NCI-H2081 (cell line): ENCODE results near the gene IZUMO4.

Experiments used
- DNase-seq, 2 experiments: peaks; one replicate each; lab custom pipeline; 2025; lab: John Stamatoyannopoulos, UW

The IZUMO4 gene

GRCh38 chr19:2059422-2060201, 37.1 kb upstream of the IZUMO4 start:
- no peak for DNase-seq

DNA sequence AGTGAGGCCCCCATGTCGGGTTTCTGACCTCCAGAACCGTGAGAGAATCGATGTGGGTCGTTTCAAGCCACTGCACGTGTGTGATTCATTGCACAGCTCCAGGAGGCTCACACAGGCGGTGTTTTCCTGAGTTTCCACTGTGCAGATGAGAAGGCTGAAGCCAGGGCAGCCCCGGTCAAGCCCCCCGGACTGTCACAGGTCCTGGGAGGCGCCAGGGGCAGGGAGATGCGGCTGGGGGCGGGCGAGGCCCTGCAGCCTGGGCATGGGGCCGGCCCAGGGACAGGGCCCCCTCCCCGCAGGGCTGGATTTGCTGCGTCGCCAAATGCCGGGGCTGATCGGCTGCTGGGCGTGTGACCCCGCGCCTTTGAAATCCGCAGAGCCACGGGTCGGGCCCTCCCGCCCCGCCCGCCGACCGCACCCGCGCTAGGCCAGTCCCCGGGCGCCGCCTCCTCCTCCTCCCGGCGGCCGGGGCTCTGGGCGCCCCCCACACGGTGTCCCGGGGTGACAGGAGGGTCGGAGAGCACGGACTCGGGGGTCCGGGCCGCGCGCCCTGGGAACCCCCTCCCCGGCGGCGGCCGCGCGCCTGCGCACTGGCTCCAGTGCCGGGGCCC, 35.7 kb upstream of the IZUMO4 start:
- peak in 1 of 2 experiments; percentile 51 for DNase-seq

- DNase-seq, result peak; percentile 98 to 99
Observed at GRCh38 chr19:2061495-2062388, 35.0 kb upstream of the IZUMO4 start.

DNA sequence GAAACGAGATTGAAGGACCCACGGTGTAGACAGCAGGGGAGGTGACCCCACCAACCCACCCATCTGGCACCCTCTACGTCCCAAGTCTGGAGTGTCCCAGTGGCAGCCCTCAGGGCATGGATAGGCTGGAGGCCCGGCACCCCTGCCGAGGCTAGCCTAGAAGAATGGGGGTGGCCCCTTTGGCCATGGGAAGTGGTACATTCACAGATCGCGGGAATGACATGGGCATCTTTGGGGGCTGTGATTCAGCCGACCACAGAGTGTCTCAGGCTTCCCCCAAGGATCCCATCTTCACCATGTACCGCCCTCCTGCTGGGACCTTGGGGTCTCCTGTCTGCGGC, 34.4 kb upstream of the IZUMO4 start:
- DNase-seq, result no peak

DNA sequence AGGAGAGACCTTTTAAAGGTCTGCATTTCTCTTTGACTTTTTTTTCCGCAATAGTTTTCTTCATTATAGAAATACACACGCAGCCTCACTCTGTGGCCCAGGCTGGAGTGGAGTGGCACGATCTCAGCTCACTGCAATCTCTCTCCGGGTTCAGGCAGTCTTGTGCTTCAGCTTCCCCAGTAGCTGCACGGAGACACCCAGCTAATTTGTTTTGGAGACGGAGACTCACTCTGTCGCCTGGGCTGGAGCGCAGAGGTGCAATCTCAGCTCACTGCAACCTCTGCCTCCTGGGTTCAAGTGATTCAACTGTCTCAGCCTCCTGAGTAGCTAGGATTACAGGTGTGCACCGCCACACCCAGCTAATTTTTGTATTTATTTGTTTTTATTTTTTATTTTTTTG, 33.9 kb upstream of the IZUMO4 start:
- no peak for DNase-seq

GRCh38 chr19:2063824-2064223, 32.9 kb upstream of the IZUMO4 start:
- DNase-seq, result no peak

DNA sequence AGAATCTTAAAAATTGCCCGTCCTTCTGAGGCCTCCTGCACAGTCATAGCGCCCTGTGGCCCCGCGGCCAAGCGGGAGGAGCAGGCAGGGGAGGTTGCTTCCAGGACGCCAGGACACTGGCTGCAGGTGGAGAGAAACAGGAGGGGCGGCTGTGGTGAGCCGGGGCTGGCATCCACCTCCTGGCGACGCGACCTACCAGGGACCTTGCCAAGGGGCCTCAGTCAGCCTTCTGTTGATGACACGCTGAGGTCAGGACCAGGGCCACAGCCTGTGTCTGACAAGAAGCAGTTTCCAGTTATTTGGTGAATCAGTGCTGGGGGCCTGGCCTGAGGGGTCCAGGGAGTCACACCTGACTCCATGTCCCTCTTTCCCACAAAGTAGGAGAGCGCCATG, 32.3 kb upstream of the IZUMO4 start:
- DNase-seq, result no peak

DNA sequence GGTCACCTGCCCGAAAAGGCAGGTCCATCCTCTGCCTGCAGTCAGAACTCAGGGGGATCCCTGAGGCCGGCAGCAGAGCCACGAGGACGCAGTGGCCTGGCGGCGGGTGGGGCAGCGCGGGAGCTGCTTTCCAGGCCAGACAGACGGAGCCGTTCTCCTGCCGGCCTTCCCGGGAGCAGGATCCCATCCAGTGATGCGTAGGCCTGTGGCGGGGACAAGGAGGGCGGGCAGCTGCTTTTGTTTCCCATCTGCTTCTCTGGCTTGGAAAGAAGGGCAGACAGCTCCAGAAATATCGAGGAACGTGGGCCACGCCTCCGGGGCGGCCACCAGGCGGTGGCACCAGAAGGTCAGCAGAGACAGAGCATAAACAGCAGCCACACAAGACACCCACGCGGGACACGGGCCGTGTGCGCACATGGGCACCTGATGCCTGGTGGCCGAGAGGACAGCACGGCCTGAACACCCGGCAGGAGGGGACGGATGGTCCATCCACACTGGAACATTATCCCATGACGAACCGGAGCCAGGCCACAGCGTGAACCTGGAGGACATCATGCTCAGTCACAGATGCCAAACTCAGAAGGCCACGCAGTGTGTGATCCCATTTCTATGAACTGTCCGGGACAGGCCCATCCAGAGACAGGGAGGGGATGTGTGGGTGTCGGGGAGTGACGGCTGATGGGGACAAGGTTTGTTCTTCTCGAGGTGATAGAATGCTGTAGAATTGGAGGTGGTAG, 31.8 kb upstream of the IZUMO4 start:
- no peak for DNase-seq

DNA sequence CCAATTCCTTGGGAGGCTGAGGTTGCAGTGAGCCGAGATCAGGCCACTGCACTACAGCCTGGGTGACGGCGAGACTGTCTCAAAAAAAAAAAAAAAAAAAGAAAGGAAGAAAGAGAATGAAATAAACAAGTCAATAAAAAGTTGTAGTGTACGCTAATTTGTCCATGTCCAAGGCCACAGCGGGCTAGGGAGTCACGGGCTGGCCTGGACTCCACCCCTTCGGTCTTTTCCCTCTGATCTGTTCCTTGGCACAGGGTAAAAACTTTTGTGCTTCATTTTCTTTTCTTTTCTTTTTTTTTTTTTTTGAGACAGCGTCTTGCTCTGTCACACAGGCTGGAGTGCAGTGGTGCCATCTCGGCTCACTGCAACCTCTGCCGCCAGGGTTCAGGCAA, 26.3 kb upstream of the IZUMO4 start:
- no peak for DNase-seq

DNA sequence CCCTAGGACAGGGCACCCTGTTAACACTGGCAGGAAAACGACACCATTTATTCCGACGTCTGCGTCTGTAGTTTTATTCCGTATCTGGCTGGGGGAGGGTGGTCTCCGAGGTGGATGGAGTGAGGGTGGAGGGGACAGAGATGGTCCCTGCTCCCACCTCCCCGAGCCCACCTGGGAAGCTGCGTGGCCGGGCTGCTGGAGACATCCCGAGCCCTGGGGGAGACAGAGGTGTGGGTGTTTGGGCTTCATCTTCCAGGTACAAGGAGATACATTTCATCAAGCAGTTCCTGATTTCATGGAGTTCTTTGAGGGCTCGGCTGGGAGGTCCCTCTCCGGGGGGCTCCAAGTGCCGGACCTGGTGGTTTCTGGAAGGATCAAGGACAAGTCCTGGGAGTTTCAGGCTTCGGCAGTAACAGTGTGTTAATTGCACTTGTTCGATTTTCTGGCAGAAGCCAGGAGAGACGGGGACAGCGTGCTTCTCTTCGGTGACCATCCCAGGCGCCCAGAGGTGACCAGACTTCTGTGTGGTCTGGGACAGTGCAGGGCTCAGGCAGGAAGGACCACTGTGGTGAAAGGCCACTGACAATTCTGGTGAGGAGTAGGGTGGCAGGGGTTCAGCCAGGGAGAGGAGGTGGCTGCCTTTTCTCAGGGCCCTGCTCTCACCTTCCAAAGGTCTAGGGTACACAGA, 25.6 kb upstream of the IZUMO4 start:
- no peak for DNase-seq

GRCh38 chr19:2072757-2073551, 23.8 kb upstream of the IZUMO4 start:
- DNase-seq, result no peak

DNA sequence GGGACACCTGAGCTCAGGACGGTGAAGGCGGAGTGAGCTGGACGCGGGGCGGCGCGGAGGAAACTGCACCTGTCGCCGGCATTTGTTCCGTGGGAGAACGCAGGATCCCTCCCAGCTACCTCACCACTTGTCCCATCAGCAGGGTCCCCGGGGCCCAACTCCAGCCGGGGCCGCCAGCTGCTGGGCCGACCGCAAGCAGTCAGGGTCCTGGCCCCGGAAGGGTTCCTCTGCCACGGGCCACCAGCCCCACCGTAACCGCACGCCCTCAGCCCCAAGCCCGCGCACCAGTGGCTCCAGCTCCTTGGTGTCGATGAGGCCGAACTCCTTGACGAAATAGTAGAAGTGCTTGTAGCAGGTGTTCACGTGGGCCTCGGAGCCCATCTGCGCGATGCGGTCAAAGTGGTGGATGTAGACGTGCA, 20.2 kb upstream of the IZUMO4 start:
- no peak for DNase-seq

DNA sequence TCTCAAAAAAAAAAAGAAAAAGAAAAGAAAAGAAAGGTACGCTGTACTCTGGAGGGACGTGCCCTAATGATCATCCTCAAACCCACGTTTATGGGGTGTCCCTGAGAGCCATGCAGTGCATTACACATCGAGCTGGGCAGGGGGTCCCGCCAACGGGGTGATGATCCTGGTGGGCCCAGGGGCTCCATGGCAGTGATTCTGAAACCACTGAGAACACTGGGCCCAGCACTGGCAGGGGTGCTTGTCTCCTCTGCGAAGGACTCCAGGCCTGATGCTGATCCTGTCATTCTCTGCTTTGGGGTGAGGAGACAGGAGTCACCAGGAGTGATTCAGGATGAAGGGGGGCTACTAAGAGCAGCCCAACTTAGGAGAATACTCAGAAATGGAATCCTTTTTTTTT, 19.3 kb upstream of the IZUMO4 start:
- no peak for DNase-seq

GRCh38 chr19:2077833-2078619, 18.7 kb upstream of the IZUMO4 start:
- no peak for DNase-seq

- DNase-seq, result no peak
Observed at GRCh38 chr19:2079076-2079864, 17.4 kb upstream of the IZUMO4 start.

GRCh38 chr19:2079865-2080301, 16.8 kb upstream of the IZUMO4 start:
- no peak for DNase-seq

GRCh38 chr19:2080336-2080988, 16.3 kb upstream of the IZUMO4 start:
- DNase-seq, result no peak
